ENCODE measurements around the gene ZKSCAN5.

Gene ZKSCAN5

GRCh38 chr7:99504603-99505323 is at the start of gene ZKSCAN5:
ZKSCAN5 (plus strand) TSS chr7:99504662; CDS start chr7:99506045, 1,383 bp downstream.
- DNase-seq, result peak; percentile 97

GRCh38 chr7:99455874-99456273 is 48.6 kb upstream of the ZKSCAN5 start:
- DNase-seq, result no peak

GRCh38 chr7:99456288-99456687 is 48.2 kb upstream of the ZKSCAN5 start:
- DNase-seq, result no peak

- DNase-seq, result no peak
Measured at GRCh38 chr7:99457050-99457649, 47.3 kb upstream of the ZKSCAN5 start.

GRCh38 chr7:99457650-99458493 is 46.6 kb upstream of the ZKSCAN5 start:
- no peak for DNase-seq

- peak in 1 of 2 donors; percentile 38 for DNase-seq
Measured at GRCh38 chr7:99459087-99459486, 45.4 kb upstream of the ZKSCAN5 start.

GRCh38 chr7:99460651-99461050 is 43.8 kb upstream of the ZKSCAN5 start:
- DNase-seq, result no peak

GRCh38 chr7:99461221-99461620 is 43.2 kb upstream of the ZKSCAN5 start:
- DNase-seq, result no peak

- DNase-seq, result no peak
Measured at GRCh38 chr7:99465421-99465768, 39.1 kb upstream of the ZKSCAN5 start.

GRCh38 chr7:99468336-99468918 is 36.0 kb upstream of the ZKSCAN5 start:
- no peak for DNase-seq

- no peak for DNase-seq
Measured at GRCh38 chr7:99469381-99470065, 34.9 kb upstream of the ZKSCAN5 start.

GRCh38 chr7:99472561-99473314 is 31.7 kb upstream of the ZKSCAN5 start, which contains the start of gene ZNF789:
ZNF789 (plus strand) TSS chr7:99472890; CDS start chr7:99476457, 3,567 bp downstream.
- peak; percentile 98 to 99 for DNase-seq

- no peak for DNase-seq
Measured at GRCh38 chr7:99473315-99473596, 31.2 kb upstream of the ZKSCAN5 start.

GRCh38 chr7:99476107-99476506 is 28.4 kb upstream of the ZKSCAN5 start:
- no peak for DNase-seq

GRCh38 chr7:99478464-99479440 is 25.7 kb upstream of the ZKSCAN5 start:
- DNase-seq, result no peak

GRCh38 chr7:99485094-99485493 is 19.4 kb upstream of the ZKSCAN5 start:
- no peak for DNase-seq

GRCh38 chr7:99489235-99489634 is 15.2 kb upstream of the ZKSCAN5 start:
- no peak for DNase-seq

- no peak for DNase-seq
Measured at GRCh38 chr7:99490878-99491277, 13.6 kb upstream of the ZKSCAN5 start.

- no peak for DNase-seq
Measured at GRCh38 chr7:99493823-99494222, 10.6 kb upstream of the ZKSCAN5 start.

- no peak for DNase-seq
Measured at GRCh38 chr7:99497766-99498545, 6.5 kb upstream of the ZKSCAN5 start.

Data from stimulated activated CD4-positive, alpha-beta T cell treated with anti-CD3 and anti-CD28 coated beads, Interleukin-2, amount 100 ng/mL, for 24 hours (primary cell).